ENCODE data around the gene DBI.

GRCh38 chr2:119326938-119327337 is 39.8 kb upstream of the DBI start:
- TF ChIP-seq CTCF (IDR thresholded peaks at IDR 0.05) (no peak), POLR2A (IDR thresholded peaks at IDR 0.05) (no peak)

Measured in body of pancreas (tissue), 4 donors.